Stomach smooth muscle (tissue), 2 donors: ENCODE results near the gene STK32C.

Source experiments
- H3K27ac ChIP-seq: one replicate; pipeline ENCODE4 v1.7.0; 2013; ENCODE audit warnings: mild to moderate bottlenecking, low read length, inconsistent platforms
- H3K27me3 ChIP-seq, 2 donors: one replicate each; pipeline ENCODE4 v1.7.0; 2013; ENCODE audit warnings: low read length in 2 of 2; ENCODE audit not compliant: insufficient read depth in 2 of 2, control insufficient read depth in 1 of 2
- H3K36me3 ChIP-seq, 2 donors: one replicate each; pipeline ENCODE4 v1.7.0; 2013; ENCODE audit warnings: low read length in 2 of 2; ENCODE audit not compliant: control insufficient read depth in 2 of 2, insufficient read depth in 2 of 2
- H3K4me1 ChIP-seq: one replicate; pipeline ENCODE4 v1.7.0; 2013; ENCODE audit warnings: low read length; ENCODE audit not compliant: control insufficient read depth, insufficient read depth
- H3K4me3 ChIP-seq, 2 donors: one replicate each; pipeline ENCODE4 v1.7.0; 2013; ENCODE audit warnings: low read length in 2 of 2
- H3K9ac ChIP-seq, 2 donors: one replicate each; pipeline ENCODE4 v1.7.0; 2013; ENCODE audit warnings: low read length in 2 of 2, mild to moderate bottlenecking in 1 of 2
- H3K9me3 ChIP-seq, 2 donors: one replicate each; pipeline ENCODE4 v1.7.0; 2013; ENCODE audit warnings: low read length in 2 of 2; ENCODE audit not compliant: control insufficient read depth in 2 of 2
- donor health status: healthy.
- donor health status: Pancreatic carcinoma.

Gene STK32C

GRCh38 chr10:132350391-132350790 is 42.6 kb upstream of the STK32C start:
- Histone ChIP-seq H3K4me1 (no peaks in the 10 kb centered on the region), H3K9me3 (no peaks in the 10 kb centered on the region), H3K4me3 (no peak overlapping the region), H3K9ac (no peak overlapping the region), H3K27ac (no peak overlapping the region), H3K36me3 (peaks cover 0 to 10% of the 10 kb centered on the region in 2 donors), H3K27me3 (no peaks in the 10 kb centered on the region)

- Histone ChIP-seq H3K27me3 (no peaks in the 10 kb centered on the region), H3K27ac (no peak overlapping the region), H3K36me3 (peaks cover 0 to 14% of the 10 kb centered on the region in 2 donors), H3K4me3 (no peak overlapping the region), H3K9me3 (no peaks in the 10 kb centered on the region), H3K4me1 (no peaks in the 10 kb centered on the region), H3K9ac (no peak overlapping the region)
These were observed 42.0 kb upstream of the STK32C start for GRCh38 chr10:132349766-132350165.

GRCh38 chr10:132347931-132348267 is 40.1 kb upstream of the STK32C start:
- Histone ChIP-seq H3K27ac (no peak overlapping the region), H3K9ac (no peak overlapping the region), H3K27me3 (no peaks in the 10 kb centered on the region), H3K36me3 (peaks cover 0 to 16% of the 10 kb centered on the region in 2 donors), H3K4me1 (no peaks in the 10 kb centered on the region), H3K4me3 (no peak overlapping the region), H3K9me3 (no peaks in the 10 kb centered on the region)

DNA sequence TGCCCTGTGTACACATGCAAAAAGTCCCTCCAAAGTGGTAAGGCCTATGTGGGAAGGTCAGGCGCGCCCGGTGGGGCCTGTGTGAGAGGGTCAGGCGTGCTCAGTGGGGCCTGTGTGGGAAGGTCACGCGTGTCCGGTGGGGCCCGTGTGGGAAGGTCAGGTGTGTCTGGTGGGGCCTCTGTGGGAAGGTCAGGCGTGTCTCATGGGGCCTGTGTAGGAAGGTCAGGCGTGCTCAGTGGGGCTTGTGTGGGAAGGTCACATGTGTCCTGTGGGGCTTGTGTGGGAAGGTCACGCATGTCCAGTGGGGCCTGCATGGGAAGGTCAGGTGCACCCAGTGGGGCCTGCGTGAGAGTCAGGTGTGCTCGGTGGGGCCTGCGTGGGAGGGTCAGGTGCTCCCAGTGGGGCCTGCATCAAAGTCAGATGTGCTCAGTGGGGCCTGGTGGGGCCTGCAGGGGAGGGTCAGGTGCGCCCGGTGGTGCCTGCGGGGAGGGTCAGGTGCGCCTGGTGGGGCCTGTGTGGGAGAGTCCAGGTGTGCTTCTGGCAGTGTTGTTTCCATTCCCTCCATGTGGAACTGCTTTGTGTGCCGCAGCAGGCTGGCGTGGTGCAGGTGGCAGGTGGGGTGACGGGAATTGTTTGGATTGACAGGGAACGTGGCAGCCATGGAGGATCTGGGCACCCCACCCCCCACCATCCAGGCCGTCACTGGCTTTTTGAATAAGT is 39.6 kb upstream of the STK32C start:
- Histone ChIP-seq H3K9me3 (no peaks in the 10 kb centered on the region), H3K4me1 (no peaks in the 10 kb centered on the region), H3K27me3 (no peaks in the 10 kb centered on the region), H3K36me3 (peaks cover under 1 to 17% of the 10 kb centered on the region in 2 donors), H3K4me3 (no peak overlapping the region), H3K9ac (no peak overlapping the region), H3K27ac (no peak overlapping the region)

GRCh38 chr10:132346806-132347205 is 39.1 kb upstream of the STK32C start:
- Histone ChIP-seq H3K36me3 (peaks cover 2 to 20% of the 10 kb centered on the region in 2 donors), H3K4me3 (no peak overlapping the region), H3K9me3 (no peaks in the 10 kb centered on the region), H3K27me3 (no peaks in the 10 kb centered on the region), H3K9ac (no peak overlapping the region), H3K27ac (no peak overlapping the region), H3K4me1 (no peaks in the 10 kb centered on the region)

DNA sequence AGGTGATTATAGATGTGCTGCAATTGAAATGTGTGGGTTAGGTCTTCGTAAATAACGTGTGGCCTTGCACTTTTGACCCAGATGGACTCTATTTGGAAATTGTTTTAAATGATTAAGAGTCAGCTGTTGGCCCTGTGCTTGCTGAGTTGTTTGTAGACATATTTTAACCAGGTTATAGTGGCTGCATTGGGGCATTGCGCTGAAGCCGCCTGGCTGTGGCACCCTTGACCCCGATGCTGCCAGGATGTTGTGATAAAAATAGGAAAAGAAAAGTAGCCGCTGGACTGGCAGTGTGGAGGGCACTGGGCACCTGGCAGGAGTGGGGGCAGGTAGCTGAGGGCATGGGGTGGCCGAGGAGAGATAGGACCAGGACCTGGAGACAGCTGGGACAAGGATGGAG is 37.6 kb upstream of the STK32C start:
- peaks cover 2 to 20% of the 10 kb centered on the region in 2 donors for H3K36me3 ChIP-seq
- no peak overlapping the region for H3K27ac ChIP-seq
- H3K9ac ChIP-seq = no peak overlapping the region
- H3K27me3 ChIP-seq = no peaks in the 10 kb centered on the region
- no peaks in the 10 kb centered on the region for H3K9me3 ChIP-seq
- H3K4me3 ChIP-seq = no peak overlapping the region
- no peaks in the 10 kb centered on the region for H3K4me1 ChIP-seq

DNA sequence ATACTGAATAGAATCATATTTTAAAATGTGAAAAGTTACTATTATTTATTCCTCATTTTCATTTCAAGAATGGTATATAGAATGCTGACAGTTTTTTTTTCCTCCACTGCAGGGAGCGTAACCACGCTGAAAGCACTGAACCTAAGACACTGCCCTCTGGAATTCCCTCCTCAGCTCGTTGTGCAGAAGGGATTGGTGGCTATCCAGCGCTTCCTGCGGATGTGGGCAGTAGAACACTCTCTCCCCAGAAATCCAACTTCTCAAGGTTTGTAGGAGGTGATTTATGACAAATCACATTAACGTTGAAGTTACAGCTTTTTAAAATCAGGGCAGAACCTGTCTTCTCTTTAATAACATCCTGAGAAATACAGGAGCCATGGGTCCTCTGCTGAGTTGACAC is 36.6 kb upstream of the STK32C start:
- Histone ChIP-seq H3K4me1 (no peaks in the 10 kb centered on the region), H3K36me3 (peaks cover 2 to 20% of the 10 kb centered on the region in 2 donors), H3K27ac (no peak overlapping the region), H3K9ac (no peak overlapping the region), H3K4me3 (no peak overlapping the region), H3K9me3 (no peaks in the 10 kb centered on the region), H3K27me3 (no peaks in the 10 kb centered on the region)

GRCh38 chr10:132342553-132342952 is 34.8 kb upstream of the STK32C start:
- Histone ChIP-seq H3K27ac (no peak overlapping the region), H3K9ac (no peak overlapping the region), H3K9me3 (no peaks in the 10 kb centered on the region), H3K36me3 (peaks cover 2 to 13% of the 10 kb centered on the region in 2 donors), H3K4me3 (no peak overlapping the region), H3K27me3 (no peaks in the 10 kb centered on the region), H3K4me1 (peaks cover 3% of the 10 kb centered on the region)

- Histone ChIP-seq H3K4me1 (peaks cover 3% of the 10 kb centered on the region), H3K9ac (no peak overlapping the region), H3K27ac (no peak overlapping the region), H3K27me3 (no peaks in the 10 kb centered on the region), H3K9me3 (no peaks in the 10 kb centered on the region), H3K36me3 (peaks cover 2 to 13% of the 10 kb centered on the region in 2 donors), H3K4me3 (no peak overlapping the region)
These were observed 34.0 kb upstream of the STK32C start for GRCh38 chr10:132341781-132342180.

DNA sequence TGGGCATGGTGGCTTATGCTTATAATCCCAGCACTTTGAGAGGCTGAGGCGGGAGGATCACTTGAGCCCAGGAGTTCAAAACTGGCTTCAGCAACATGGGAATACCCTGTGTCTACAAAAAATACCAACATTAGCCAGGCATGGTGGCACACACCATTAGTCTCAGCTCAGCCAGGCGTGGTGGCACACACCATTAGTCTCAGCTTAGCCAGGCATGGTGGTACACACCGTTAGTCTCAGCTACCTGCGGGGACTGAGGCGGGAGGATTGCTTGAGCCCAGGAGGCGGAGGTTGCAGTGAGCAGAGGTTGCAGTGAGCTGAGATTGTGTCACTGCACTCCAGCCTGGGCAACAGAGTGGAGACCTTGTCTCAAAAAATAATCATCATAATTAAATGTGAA is 33.3 kb upstream of the STK32C start:
- no peak overlapping the region for H3K4me3 ChIP-seq
- H3K4me1 ChIP-seq = peaks cover 8% of the 10 kb centered on the region
- H3K27ac ChIP-seq = no peak overlapping the region
- H3K36me3 ChIP-seq = peaks cover 2 to 13% of the 10 kb centered on the region in 2 donors
- H3K27me3 ChIP-seq = no peaks in the 10 kb centered on the region
- no peaks in the 10 kb centered on the region for H3K9me3 ChIP-seq
- no peak overlapping the region for H3K9ac ChIP-seq

DNA sequence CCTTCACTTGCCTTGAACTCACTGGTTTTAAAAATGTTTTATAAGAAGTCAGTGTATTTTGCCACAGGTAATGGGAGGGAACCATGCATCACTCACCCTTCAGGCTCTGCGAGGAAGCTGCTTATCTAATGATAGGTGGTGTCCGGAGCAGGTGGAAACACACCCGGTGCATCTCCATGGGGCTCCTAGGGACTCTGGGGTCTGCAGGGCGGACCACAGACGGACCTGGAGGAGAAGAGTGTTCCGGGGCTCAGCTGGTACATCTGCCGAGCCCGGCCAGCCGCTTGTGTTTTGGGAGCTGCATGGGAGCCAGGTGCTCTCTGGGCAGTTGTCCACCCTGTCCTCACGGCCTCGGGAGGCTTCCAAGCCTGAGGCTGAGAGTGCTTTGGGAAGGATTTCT is 31.5 kb upstream of the STK32C start:
- H3K9me3 ChIP-seq = no peaks in the 10 kb centered on the region
- H3K4me3 ChIP-seq = no peak overlapping the region
- H3K27ac ChIP-seq = no peak overlapping the region
- no peaks in the 10 kb centered on the region for H3K27me3 ChIP-seq
- no peak overlapping the region for H3K9ac ChIP-seq
- H3K36me3 ChIP-seq = peaks cover 2 to 8% of the 10 kb centered on the region in 2 donors
- peaks cover 8% of the 10 kb centered on the region for H3K4me1 ChIP-seq
